ENCODE measurements around the gene ERCC4. TPM values are rescaled to one million over a fixed set of nuclear protein-coding genes. Genes with fewer than 3 reads are reported as not detected.

The ERCC4 gene
- total RNA-seq, 3 donors from 2014 or later (not counting 1 experiment from before 2014, with no cell fraction given) = 7.3 to 11.9 (median 7.5) TPM

DNA sequence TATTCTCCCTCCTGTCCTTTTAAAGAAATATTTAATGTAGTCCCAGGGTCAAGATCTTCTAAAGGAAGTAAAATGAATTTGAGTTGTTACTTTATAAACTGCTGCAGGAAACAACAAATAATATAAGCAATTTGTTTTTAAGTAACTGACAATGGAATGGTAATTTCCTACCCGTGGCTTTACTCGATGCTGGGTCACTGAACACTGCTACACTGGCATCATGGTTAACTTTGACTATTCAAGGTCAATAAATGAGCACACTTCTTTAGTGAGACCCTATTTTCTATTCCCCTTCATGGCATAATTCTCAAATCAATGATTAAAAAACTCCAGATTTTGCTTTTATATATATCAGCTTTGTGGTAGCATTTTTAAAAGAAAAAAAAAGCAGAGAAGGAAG is 22.1 kb upstream of the ERCC4 start:
- Mint-ChIP-seq H3K4me1 (no peaks in the 10 kb centered on the region), H3K27me3 (ENCODE audit: low read depth in 2 of 2) (peaks cover 12 to 24% of the 10 kb centered on the region in 2 donors), H3K27ac (no peak overlapping the region), H3K4me3 (no peak overlapping the region), H3K36me3 (no peaks in the 10 kb centered on the region), H3K9me3 (no peaks in the 10 kb centered on the region)
- intact Hi-C loops (cut with micrococcal nuclease) = no loop called here
- no peak for DNase-seq
- no peak overlapping the region for H3K27ac ChIP-seq (ENCODE audit: low read length)
- no peaks in the 10 kb centered on the region for H3K4me1 ChIP-seq (ENCODE audit: control insufficient read depth, insufficient read depth, low read length)
- peaks cover 5% of the 10 kb centered on the region for H3K9me3 ChIP-seq (ENCODE audit: control insufficient read depth, insufficient read depth, low read length)
- H3K36me3 ChIP-seq (ENCODE audit: control insufficient read depth, insufficient read depth, low read length) = no peaks in the 10 kb centered on the region
- no peak for ATAC-seq
- TF ChIP-seq, protein P1, sequence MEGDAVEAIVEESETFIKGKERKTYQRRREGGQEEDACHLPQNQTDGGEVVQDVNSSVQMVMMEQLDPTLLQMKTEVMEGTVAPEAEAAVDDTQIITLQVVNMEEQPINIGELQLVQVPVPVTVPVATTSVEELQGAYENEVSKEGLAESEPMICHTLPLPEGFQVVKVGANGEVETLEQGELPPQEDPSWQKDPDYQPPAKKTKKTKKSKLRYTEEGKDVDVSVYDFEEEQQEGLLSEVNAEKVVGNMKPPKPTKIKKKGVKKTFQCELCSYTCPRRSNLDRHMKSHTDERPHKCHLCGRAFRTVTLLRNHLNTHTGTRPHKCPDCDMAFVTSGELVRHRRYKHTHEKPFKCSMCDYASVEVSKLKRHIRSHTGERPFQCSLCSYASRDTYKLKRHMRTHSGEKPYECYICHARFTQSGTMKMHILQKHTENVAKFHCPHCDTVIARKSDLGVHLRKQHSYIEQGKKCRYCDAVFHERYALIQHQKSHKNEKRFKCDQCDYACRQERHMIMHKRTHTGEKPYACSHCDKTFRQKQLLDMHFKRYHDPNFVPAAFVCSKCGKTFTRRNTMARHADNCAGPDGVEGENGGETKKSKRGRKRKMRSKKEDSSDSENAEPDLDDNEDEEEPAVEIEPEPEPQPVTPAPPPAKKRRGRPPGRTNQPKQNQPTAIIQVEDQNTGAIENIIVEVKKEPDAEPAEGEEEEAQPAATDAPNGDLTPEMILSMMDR (IDR thresholded peaks at IDR 0.05) = no peak
- 77% methylated on average over 2 of the region's 2 CpGs for WGBS (ENCODE audit: insufficient coverage)
- no peak overlapping the region for H3K4me3 ChIP-seq (ENCODE audit: low read length)
- H3K27me3 ChIP-seq (ENCODE audit: control insufficient read depth, insufficient read depth, low read length) = peaks cover 4% of the 10 kb centered on the region

DNA sequence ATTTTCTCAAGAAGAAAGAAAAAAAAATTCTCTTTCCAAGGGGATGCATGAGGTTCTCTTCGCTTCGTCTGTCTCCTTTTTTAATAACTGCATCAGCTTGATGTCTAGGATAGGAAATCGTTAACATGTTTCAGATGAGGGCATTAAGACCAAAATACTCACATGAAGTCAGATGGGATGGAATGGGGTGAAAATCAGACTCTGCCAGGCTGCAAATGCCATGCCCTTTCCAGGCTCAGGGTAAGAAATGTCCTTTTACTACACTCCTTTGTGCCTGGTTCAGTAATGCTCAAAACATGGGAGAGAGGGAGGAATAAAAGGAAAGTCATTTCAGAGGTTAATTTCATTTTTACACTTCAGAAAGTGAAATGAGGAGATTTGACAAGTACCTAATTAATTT is 21.7 kb upstream of the ERCC4 start:
- Histone ChIP-seq H3K27ac (ENCODE audit: low read length) (no peak overlapping the region), H3K4me3 (ENCODE audit: low read length) (no peak overlapping the region), H3K9me3 (ENCODE audit: control insufficient read depth, insufficient read depth, low read length) (peaks cover 5% of the 10 kb centered on the region), H3K4me1 (ENCODE audit: control insufficient read depth, insufficient read depth, low read length) (no peaks in the 10 kb centered on the region), H3K27me3 (ENCODE audit: control insufficient read depth, insufficient read depth, low read length) (peaks cover 4% of the 10 kb centered on the region), H3K36me3 (ENCODE audit: control insufficient read depth, insufficient read depth, low read length) (no peaks in the 10 kb centered on the region)
- DNase-seq (no peak), ATAC-seq (no peak)
- Mint-ChIP-seq H3K4me3 (no peak overlapping the region), H3K27ac (no peak overlapping the region), H3K4me1 (no peaks in the 10 kb centered on the region), H3K9me3 (no peaks in the 10 kb centered on the region), H3K27me3 (ENCODE audit: low read depth in 2 of 2) (peaks cover 12 to 28% of the 10 kb centered on the region in 2 donors), H3K36me3 (no peaks in the 10 kb centered on the region)
- intact Hi-C loops (cut with micrococcal nuclease) = no loop called here
- TF ChIP-seq, protein P1 (IDR thresholded peaks at IDR 0.05) = no peak
- 86% methylated on average over 3 of the region's 3 CpGs for WGBS (ENCODE audit: insufficient coverage)

DNA sequence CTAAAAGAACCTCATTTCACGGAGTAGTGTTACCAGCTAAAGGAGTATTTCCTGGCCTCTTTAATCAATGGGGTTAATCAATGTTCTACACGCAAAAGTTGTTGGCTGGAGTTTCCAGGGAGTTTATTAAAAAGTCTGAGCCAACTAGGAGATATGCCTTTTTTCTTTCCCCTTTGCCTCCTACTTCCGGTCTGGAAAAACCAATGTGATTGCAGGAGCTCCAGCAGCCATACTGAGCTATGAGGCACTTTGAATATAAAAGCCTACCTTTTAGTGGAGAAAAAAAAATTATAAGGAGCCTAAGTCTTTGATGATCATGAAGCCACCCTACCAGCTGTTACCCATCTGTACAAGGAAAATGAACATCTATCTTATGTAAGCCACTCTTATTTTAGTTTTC is 17.9 kb upstream of the ERCC4 start:
- Mint-ChIP-seq H3K4me1 (peaks cover 7% of the 10 kb centered on the region in 2 donors), H3K27ac (no peak overlapping the region), H3K36me3 (no peaks in the 10 kb centered on the region), H3K9me3 (no peaks in the 10 kb centered on the region), H3K27me3 (ENCODE audit: low read depth in 2 of 2) (peaks cover 13 to 41% of the 10 kb centered on the region in 2 donors), H3K4me3 (no peak overlapping the region)
- no peaks in the 10 kb centered on the region for H3K36me3 ChIP-seq (ENCODE audit: control insufficient read depth, insufficient read depth, low read length)
- DNase-seq = no peak
- no peak overlapping the region for H3K27ac ChIP-seq (ENCODE audit: low read length)
- TF ChIP-seq, protein P1 (IDR thresholded peaks at IDR 0.05) = no peak
- H3K4me3 ChIP-seq (ENCODE audit: low read length) = no peak overlapping the region
- no peak for ATAC-seq
- H3K4me1 ChIP-seq (ENCODE audit: control insufficient read depth, insufficient read depth, low read length) = peaks cover 6% of the 10 kb centered on the region
- peaks cover 4% of the 10 kb centered on the region for H3K27me3 ChIP-seq (ENCODE audit: control insufficient read depth, insufficient read depth, low read length)
- 92% methylated on average over 1 of the region's 3 CpGs for WGBS (ENCODE audit: insufficient coverage)
- H3K9me3 ChIP-seq (ENCODE audit: control insufficient read depth, insufficient read depth, low read length) = no peaks in the 10 kb centered on the region
- intact Hi-C loops (cut with micrococcal nuclease) = no loop called here

DNA sequence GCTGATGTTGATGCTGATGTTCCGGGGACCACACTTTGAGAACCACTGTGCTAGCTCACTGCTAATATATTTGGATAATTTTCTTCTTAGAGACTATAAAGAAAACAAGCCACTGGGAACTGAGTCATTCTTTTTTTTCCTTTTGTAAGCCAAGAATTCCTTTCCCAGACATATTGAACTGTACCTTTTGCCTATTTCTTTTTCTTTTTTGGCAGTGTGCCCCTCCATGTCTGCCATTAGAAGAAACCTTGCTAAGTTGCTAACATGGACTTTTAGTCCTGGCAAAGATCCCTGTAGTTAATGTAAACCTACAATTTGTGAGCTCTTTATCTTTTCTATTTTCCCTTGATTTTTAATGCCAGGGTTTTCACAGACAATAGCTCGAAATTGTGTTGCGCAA is 17.3 kb upstream of the ERCC4 start:
- WGBS (ENCODE audit: insufficient coverage) = 100% methylated on average over 3 of the region's 3 CpGs
- Histone ChIP-seq H3K4me3 (ENCODE audit: low read length) (no peak overlapping the region), H3K36me3 (ENCODE audit: control insufficient read depth, insufficient read depth, low read length) (no peaks in the 10 kb centered on the region), H3K27ac (ENCODE audit: low read length) (no peak overlapping the region), H3K27me3 (ENCODE audit: control insufficient read depth, insufficient read depth, low read length) (peaks cover 4% of the 10 kb centered on the region), H3K9me3 (ENCODE audit: control insufficient read depth, insufficient read depth, low read length) (no peaks in the 10 kb centered on the region), H3K4me1 (ENCODE audit: control insufficient read depth, insufficient read depth, low read length) (peaks cover 6% of the 10 kb centered on the region)
- Mint-ChIP-seq H3K27ac (no peak overlapping the region), H3K9me3 (peaks cover 0 to under 1% of the 10 kb centered on the region in 2 donors), H3K36me3 (no peaks in the 10 kb centered on the region), H3K4me3 (no peak overlapping the region), H3K27me3 (ENCODE audit: low read depth in 2 of 2) (peaks cover 15 to 38% of the 10 kb centered on the region in 2 donors), H3K4me1 (peaks cover 7% of the 10 kb centered on the region in 2 donors)
- intact Hi-C loops (cut with micrococcal nuclease) = no loop called here
- TF ChIP-seq, protein P1 (IDR thresholded peaks at IDR 0.05) = no peak
- ATAC-seq (no peak), DNase-seq (no peak)
